RWPE2 (cell line): Measurements from ENCODE around the gene MAP4K4.

ENCODE experiments used
- ATAC-seq: fragments of 200-7000 bp; cut with Tn5 transposase; 3 replicates; pipeline ENCODE4 v1.9.1; 2021; ENCODE audit warnings: low read depth
- DNase-seq: peaks from one replicate; pipeline ENCODE4 v3.0.0-alpha.2; 2020; ENCODE audit warnings: low spot score
- H3K27ac ChIP-seq: fragments of 450-650 bp; 2 replicates; pipeline ENCODE4 v1.5.1; 2017; ENCODE audit warnings: mild to moderate bottlenecking; ENCODE audit not compliant: poor library complexity, severe bottlenecking
- H3K27me3 ChIP-seq: fragments of 250-450 bp; sonication (Bioruptor Pico); 2 replicates; pipeline ENCODE4 v1.5.1; 2021; ENCODE audit warnings: mild to moderate bottlenecking, moderate library complexity; ENCODE audit not compliant: insufficient read depth, poor library complexity, severe bottlenecking
- H3K36me3 ChIP-seq: fragments of 250-450 bp; sonication (Bioruptor Pico); 2 replicates; pipeline ENCODE4 v1.5.1; 2020; ENCODE audit warnings: low read depth, mild to moderate bottlenecking, moderate library complexity
- H3K4me1 ChIP-seq: fragments of 250-450 bp; sonication (Bioruptor Pico); 2 replicates; pipeline ENCODE4 v1.5.1; 2021; ENCODE audit warnings: mild to moderate bottlenecking, moderate library complexity; ENCODE audit not compliant: insufficient read depth, poor library complexity, severe bottlenecking
- H3K4me3 ChIP-seq: fragments of 250-450 bp; sonication (Bioruptor Pico); 2 replicates; pipeline ENCODE4 v1.5.1; 2021; ENCODE audit warnings: mild to moderate bottlenecking, moderate library complexity; ENCODE audit not compliant: severe bottlenecking
- H3K9me3 ChIP-seq: fragments of 250-450 bp; sonication (Bioruptor Pico); 2 replicates; pipeline ENCODE4 v1.5.1; 2021; ENCODE audit warnings: mild to moderate bottlenecking, moderate library complexity; ENCODE audit not compliant: severe bottlenecking
- TF ChIP-seq, protein P1 (sequence below): fragments of 450-650 bp; IDR thresholded peaks from one replicate; pipeline ENCODE4 v1.5.1; 2017; ENCODE audit warnings: mild to moderate bottlenecking, moderate library complexity; ENCODE audit not compliant: poor library complexity, severe bottlenecking

The MAP4K4 gene

DNA sequence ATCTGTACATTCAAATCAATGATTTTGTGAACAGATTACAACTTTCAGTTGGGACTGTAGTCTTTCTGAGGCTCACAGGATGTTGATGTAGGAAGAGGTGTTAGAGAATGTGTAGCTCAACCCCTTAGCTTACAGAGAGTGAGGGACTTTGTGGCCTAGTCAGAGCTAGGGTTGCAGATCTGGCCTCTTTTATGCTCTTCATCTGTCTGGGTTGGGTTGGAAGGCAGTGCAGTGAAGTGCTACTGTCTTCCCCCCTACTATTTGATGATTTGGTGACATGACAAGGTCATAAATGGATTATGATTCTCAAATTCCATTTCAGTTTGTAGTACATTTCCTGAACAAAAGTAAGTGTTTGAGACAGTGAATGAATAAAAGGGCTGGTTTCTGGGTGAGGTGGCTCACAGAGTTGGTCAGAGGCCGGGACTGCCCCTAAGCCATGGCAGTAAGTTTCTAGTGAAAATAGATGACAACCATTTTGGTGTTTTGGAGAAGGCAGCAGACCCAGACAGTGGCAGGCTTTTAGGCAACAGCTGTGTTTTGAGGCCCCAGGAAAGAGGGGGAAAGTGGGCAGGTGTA, 21.6 kb downstream of the MAP4K4 start:
- Histone ChIP-seq H3K27ac (peak overlapping the region; percentile 37), H3K4me1 (peaks cover 11% of the 10 kb centered on the region), H3K9me3 (no peaks in the 10 kb centered on the region), H3K27me3 (no peaks in the 10 kb centered on the region), H3K4me3 (no peak overlapping the region), H3K36me3 (peaks cover 9% of the 10 kb centered on the region)
- DNase-seq (no peak), ATAC-seq (peak; percentile 35; the same call in 2 of the 3 replicates)
- TF ChIP-seq, protein P1, sequence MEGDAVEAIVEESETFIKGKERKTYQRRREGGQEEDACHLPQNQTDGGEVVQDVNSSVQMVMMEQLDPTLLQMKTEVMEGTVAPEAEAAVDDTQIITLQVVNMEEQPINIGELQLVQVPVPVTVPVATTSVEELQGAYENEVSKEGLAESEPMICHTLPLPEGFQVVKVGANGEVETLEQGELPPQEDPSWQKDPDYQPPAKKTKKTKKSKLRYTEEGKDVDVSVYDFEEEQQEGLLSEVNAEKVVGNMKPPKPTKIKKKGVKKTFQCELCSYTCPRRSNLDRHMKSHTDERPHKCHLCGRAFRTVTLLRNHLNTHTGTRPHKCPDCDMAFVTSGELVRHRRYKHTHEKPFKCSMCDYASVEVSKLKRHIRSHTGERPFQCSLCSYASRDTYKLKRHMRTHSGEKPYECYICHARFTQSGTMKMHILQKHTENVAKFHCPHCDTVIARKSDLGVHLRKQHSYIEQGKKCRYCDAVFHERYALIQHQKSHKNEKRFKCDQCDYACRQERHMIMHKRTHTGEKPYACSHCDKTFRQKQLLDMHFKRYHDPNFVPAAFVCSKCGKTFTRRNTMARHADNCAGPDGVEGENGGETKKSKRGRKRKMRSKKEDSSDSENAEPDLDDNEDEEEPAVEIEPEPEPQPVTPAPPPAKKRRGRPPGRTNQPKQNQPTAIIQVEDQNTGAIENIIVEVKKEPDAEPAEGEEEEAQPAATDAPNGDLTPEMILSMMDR: no peak

- ATAC-seq (no peak), DNase-seq (no peak)
- no peak overlapping the region for H3K27ac ChIP-seq
- no peak overlapping the region for H3K4me3 ChIP-seq
- peaks cover 2% of the 10 kb centered on the region; the same call in 1 of the 2 replicates for H3K36me3 ChIP-seq
- H3K27me3 ChIP-seq: no peaks in the 10 kb centered on the region
- TF ChIP-seq, protein P1: no peak
- no peaks in the 10 kb centered on the region for H3K9me3 ChIP-seq
- peaks cover 11% of the 10 kb centered on the region for H3K4me1 ChIP-seq
Observed at GRCh38 chr2:101720732-101721131, 23.2 kb downstream of the MAP4K4 start.

- Histone ChIP-seq H3K4me1 (peaks cover 7% of the 10 kb centered on the region), H3K36me3 (no peaks in the 10 kb centered on the region), H3K27ac (no peak overlapping the region), H3K27me3 (no peaks in the 10 kb centered on the region), H3K9me3 (no peaks in the 10 kb centered on the region), H3K4me3 (no peak overlapping the region)
- ATAC-seq (no peak), DNase-seq (no peak)
- TF ChIP-seq, protein P1: no peak
Observed at GRCh38 chr2:101722864-101723263, 25.4 kb downstream of the MAP4K4 start.

GRCh38 chr2:101723371-101724124, 26.0 kb downstream of the MAP4K4 start:
- TF ChIP-seq, protein P1: no peak
- H3K36me3 ChIP-seq: no peaks in the 10 kb centered on the region
- H3K4me3 ChIP-seq: no peak overlapping the region
- DNase-seq (no peak), ATAC-seq (no peak)
- H3K9me3 ChIP-seq: no peaks in the 10 kb centered on the region
- H3K27me3 ChIP-seq: no peaks in the 10 kb centered on the region
- H3K4me1 ChIP-seq: peaks cover 7% of the 10 kb centered on the region
- H3K27ac ChIP-seq: no peak overlapping the region

DNA sequence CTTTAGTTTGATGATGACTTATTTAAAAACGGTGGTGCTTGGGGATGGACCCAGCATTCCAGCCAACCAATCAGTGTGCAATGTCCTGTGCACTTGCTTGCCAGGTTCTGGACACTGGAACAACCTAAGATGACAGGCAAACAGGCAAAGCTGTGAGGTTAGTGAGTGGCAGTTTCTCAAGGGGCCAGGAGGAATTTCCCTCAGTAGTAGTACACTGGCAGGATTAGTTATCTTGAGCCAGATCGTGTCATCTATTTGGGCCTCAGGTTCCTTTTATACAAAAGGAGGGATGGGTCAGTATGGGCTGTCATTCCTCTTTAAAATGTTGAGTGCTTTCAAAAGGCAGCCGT, 26.6 kb downstream of the MAP4K4 start:
- peaks cover 7% of the 10 kb centered on the region for H3K4me1 ChIP-seq
- TF ChIP-seq, protein P1: no peak

More for the DNA sequence above, 26.6 kb downstream of the MAP4K4 start:
- Histone ChIP-seq H3K27ac (no peak overlapping the region), H3K4me3 (no peak overlapping the region), H3K36me3 (no peaks in the 10 kb centered on the region; the same call in 1 of the 2 replicates), H3K9me3 (no peaks in the 10 kb centered on the region), H3K27me3 (no peaks in the 10 kb centered on the region)
- DNase-seq (no peak), ATAC-seq (no peak)
